HG03575 (cell line): ENCODE data around the gene ZBTB3.
"Not testable (repeated sequence)": the region's sequence is repeated elsewhere in the genome, so short reads cannot be mapped to it uniquely, and the experiment has no call there.

ENCODE experiments used
- ATAC-seq: cut with Tn5 transposase; IDR thresholded peaks from one replicate; pipeline ENCODE4 v1.9.1; 2021; ENCODE audit not compliant: unreplicated experiment, insufficient number of reproducible peaks, low FRiP score; ENCODE audit errors: extremely low read depth

Gene ZBTB3

DNA sequence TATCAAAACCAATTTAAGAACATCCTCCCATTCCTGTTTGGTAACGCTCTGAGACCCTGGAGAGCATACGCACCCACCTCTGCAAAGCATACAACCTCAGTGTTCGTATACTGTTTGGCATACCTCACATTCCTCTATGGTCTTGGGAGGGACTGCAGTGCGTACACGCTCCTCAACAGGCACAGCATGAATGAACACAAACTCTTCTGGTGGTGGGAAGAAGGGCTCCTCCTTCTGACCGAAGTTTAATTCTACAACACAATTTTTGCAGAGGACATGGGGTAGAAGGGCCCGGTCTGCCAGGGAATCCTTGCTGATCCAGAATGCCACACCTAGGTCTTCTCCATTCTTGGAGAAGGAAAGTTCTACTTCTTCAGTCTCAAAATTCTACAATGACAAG, 32.0 kb downstream of the ZBTB3 start:
- ATAC-seq, result no peak

- ATAC-seq, result no peak
Measured at GRCh38 chr11:62719302-62719978, 34.5 kb downstream of the ZBTB3 start.

DNA sequence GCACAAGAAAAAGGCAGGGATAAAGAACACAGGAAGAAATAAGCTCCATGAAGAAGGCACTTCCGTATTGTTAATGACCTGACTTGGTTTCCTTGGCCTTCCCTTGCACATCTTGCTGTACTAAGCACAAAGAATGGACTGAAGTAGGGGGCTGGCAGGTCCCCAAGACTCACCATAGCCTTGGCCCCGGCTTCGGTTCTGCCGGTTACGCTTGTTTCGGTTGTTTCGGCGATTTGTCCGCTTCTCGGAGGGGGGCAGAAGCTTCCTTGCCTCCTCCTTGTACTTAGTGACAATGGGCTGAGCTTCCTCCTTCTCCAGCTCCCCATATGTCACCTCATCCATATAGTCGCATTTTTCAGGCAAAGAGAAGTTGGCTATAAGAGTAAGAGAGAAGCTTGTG, 37.1 kb downstream of the ZBTB3 start:
- no peak for ATAC-seq

DNA sequence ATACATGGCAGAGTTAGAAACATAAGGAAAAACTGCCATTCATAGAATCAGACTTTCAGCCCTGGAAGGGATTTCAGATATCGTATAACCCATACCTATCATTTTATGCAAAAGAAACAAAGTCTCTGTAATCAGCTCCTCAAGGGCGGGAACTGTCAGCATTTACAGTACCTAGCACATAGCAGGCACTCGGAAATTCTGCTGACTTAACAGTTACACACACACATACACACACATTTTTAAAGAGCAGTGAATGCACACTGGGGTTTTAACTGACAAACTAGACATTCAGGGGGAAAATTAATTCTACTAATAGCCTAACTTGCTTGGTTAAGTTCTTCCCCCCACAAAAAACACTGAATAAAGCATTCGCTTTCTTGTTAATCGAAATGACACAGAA, 37.8 kb downstream of the ZBTB3 start:
- ATAC-seq, result no peak

GRCh38 chr11:62715150-62716130, 38.5 kb downstream of the ZBTB3 start:
- ATAC-seq, result no peak

- no peak for ATAC-seq
Measured at GRCh38 chr11:62713343-62713742, 40.6 kb downstream of the ZBTB3 start.

DNA sequence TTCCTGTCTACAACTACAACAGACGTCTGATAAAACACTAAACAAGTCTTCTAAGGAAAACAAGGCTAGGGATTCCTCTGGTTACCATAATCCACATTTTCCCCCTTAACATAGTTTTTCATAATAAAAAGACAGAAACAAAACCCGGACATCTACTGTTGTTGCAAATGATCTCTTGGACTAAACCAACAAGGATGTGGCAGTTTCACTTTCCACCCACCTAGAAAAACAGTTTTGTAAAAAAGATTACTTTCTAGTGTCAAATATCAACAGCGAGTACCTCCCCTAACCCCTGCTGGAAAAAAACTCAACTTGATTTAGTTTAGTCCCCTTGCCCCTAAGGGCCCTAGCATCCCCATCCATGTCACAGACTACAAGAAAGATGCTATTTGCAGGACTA, 41.1 kb downstream of the ZBTB3 start:
- ATAC-seq, result no peak

GRCh38 chr11:62712276-62712812, 41.6 kb downstream of the ZBTB3 start:
- ATAC-seq, result no peak

- ATAC-seq, result no peak
Measured at GRCh38 chr11:62710001-62710345, 44.0 kb downstream of the ZBTB3 start.

DNA sequence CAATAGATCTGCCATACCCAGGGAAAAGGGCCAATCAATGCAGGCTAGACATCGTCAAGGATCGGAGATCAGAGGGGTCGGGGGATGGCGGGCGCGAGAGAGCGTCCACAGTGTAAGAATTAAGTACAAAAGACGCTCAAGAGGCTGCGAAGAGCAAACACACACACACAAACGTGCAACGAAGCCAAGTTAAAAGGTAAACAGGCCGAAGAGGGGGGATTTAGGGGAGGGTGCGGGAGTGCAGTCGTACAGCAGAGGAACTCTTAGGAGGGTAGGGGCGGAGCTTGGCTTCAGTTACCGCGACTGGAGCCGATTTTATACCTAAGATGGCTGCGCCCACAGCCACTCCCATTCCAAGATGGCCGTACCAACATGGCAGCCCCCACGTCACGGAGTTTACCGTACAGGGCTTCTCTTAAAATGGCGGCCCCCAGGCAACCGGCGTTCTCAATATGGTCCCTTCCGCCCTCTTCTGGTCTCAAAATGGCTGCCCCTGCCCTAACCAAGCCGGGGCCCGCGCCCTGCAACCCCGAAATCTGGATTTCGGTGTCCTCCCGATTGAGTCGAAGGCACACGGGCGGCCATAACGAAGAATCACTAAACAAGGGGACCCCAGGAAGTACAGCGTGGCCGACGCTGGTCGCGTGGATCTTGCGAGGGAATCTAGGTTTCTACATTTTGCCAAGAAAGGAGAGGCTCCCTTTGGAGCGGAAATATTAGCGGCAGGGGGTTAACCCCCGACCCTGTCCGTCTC, 44.5 kb downstream of the ZBTB3 start:
- ATAC-seq, result peak; percentile 39

DNA sequence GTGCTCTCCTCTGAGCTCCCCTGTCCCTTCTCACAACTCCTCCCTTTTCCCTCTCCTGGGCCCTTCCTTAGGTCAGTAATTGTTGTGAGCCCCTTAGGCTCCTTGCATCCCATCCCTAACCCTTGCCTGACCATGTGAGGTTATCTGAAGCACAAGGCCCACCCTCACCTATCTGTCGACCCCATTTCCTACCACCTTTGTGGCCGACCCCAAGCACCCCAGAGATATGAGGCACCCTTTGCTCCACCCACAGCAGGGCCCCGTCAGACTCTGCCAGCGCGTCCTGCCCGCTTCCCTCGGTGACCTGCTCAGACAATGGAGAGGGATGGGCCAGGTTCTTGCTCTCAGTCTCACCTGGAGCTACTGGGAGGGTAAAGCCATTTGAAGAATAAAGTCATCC, 45.2 kb downstream of the ZBTB3 start:
- ATAC-seq, result no peak

DNA sequence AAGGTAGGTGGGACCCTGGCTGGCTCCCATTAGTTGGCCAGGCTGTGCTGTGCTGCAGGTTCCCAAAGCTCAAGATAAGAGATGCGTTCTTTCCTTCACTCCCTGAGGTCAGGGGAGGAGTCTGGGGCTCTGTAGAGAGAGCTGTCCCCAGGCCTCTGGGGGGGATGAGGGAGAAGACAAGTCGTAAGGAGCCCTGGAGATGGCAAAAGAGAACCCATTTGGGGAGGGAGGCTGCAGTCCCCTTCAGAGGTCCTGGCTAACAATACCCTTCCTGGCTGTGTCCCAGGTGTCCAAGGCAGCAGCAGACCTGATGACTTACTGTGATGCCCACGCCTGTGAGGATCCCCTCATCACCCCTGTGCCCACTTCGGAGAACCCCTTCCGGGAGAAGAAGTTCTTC, 45.6 kb downstream of the ZBTB3 start:
- no peak for ATAC-seq

DNA sequence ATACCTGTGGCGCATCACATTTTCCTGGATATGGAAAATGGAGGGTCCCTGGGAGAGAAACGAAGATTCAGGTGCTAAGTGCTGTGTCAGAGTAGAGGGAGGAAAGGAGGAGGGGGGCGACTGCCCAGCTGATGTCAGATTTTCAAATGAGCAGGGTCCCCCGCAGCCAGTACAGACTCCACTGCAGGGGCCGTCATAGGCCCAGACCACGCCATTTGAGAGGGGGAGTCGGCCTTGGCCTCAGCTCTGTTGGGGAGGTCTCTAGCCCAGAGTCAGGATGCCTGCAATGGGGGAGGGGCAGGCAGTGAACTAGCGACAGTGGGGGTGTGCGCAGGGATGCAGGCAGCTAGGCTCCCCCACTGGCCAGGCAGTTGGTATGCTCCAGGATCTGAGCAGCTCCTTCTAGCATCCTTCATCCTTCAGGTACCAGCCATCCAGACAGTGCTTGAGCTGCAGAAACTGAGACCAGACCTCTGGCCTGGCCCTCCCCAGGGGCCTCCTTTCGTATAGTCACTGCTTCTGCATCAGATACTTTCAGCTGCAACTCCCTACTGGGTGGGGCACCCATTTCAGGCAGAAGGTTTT, 46.6 kb downstream of the ZBTB3 start, which contains the start of the genes BSCL2 and GNG3:
Gene BSCL2, minus strand, starts transcription at position 148 of the 585 bp plus-strand sequence. CDS start 229 bp downstream, outside the sequence.
Gene GNG3, plus strand, starts transcription at position 400 of the 585 bp plus-strand sequence. CDS start 620 bp downstream, outside the sequence.
- no peak for ATAC-seq

DNA sequence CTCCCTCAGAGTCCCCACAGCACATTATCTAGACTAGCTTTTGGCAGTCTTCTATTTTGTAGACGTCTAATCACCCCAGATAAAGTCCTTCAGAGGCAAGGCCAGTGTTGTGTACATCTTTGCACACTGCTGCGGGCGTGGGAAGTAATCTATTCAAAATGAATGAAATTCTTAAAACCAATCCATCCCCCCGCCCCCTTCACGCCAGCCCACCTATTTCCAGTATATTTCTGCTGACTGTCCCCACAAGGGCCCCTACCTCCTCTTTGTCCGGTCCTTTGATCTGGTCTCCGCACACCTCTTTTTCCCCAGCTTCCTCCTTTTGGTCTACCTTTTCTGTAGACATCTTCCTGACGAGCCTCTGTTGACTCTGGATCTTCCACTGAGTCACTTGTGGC, 47.1 kb downstream of the ZBTB3 start:
- no peak for ATAC-seq

DNA sequence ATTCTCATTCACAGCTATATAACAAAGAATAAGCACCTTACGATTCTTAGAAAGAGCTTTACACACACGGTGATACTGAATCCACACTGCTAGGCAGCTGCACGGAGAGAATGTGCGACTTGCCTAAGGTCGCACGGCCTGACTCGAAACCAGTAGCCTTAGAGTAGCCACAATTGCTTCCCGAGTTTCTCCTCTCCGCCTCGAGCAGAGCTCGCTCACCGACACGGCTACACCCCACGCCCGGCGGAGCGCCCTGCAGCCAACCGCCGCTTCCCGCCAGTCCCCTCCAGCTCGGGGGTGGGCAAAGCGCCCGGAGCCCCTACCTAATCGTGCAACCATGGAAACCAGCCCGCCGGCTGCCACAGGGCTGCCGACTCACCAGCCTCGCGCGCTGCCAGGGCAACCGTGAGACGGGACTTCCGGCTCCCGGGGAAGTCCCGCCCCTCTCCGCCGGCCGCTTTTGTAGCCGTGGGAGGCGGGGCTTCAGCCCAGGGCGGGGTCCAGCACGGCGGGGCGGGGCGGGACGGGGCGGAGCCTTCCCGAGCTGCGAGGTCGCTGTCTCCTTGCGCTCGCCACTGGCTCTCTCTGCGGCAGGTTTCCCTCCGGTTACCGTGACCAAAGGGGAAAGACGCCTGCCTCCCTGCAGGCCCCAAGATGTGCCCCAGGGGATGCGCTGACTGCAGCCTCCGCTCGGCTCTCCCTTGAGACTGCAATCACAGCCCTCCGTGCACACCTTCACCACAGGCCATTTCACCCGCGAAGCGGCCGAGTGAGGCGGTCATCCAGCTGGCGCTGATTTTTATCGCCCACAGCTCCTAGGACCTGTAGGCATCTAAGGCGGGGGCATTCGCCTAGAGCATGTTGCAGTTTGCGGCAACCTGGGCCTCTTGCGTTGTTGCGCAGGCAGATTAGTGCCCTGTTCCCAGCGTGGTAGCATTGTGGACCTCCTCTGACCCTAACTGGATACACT, 47.8 kb downstream of the ZBTB3 start:
- ATAC-seq, result no peak

- no peak for ATAC-seq
Measured at GRCh38 chr11:62705413-62705812, 48.5 kb downstream of the ZBTB3 start.

- not testable (repeated sequence) for ATAC-seq
Measured at GRCh38 chr11:62703921-62704320, 50.0 kb downstream of the ZBTB3 start.

DNA sequence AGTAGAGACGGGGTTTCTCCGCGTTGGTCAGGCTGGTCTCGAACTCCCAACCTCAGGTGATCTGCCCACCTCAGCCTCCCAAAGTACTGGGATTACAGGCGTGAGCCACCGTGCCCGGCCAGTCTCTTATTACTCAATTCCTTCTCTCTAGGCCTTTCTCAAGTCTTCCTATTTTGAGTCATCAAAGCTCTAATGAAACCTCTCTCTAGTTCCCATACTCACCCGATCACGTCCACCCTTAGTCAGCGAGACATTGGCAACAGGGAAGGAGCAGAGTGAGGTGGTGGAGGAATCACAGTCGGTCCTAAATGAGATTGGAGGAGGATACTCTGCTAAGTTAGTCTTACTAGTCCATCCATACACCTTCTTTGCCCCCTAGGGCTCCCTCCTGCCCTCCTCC, 51.7 kb downstream of the ZBTB3 start:
- ATAC-seq, result no peak
